Stimulated activated naive CD4-positive, alpha-beta T cell (primary cell): ENCODE results near the gene GGT1.
"Not testable (repeated sequence)": the region's sequence is repeated elsewhere in the genome, so short reads cannot be mapped to it uniquely, and the experiment has no call there.

ENCODE experiments used
- DNase-seq, 6 experiments: peaks; one replicate each; lab custom pipeline; 2025; lab: John Stamatoyannopoulos, UW

GGT1 gene

GRCh38 chr22:24602847-24603769 lies at the start of gene GGT1:
TSS of gene GGT1 (plus strand) at chr22:24603193. CDS start at chr22:24611082, 7,889 bp downstream.
- DNase-seq, result not testable (repeated sequence)

- peak in 1 of 6 experiments; percentile 26 for DNase-seq
Observed at GRCh38 chr22:24553597-24554312, 49.2 kb upstream of the GGT1 start.

GRCh38 chr22:24554313-24555164 lies 48.5 kb upstream of the GGT1 start, which contains the start of gene GUCD1:
TSS of gene GUCD1 (minus strand) at chr22:24555138. CDS start at chr22:24554991, 147 bp downstream.
- peak in 3 of 6 experiments; percentile 15 to 35 (median 31) for DNase-seq

- DNase-seq, result peak; percentile 97 to 100 (median 99)
Observed at GRCh38 chr22:24555165-24556039, 47.6 kb upstream of the GGT1 start, which contains the start of gene SNRPD3. TSS of gene SNRPD3 (plus strand) at chr22:24555999. CDS start at chr22:24557675, 1,676 bp downstream.

- no peak for DNase-seq
Observed at GRCh38 chr22:24559471-24559870, 43.5 kb upstream of the GGT1 start.

GRCh38 chr22:24563246-24563645 lies 39.7 kb upstream of the GGT1 start:
- no peak for DNase-seq

GRCh38 chr22:24564376-24565058 lies 38.5 kb upstream of the GGT1 start:
- no peak for DNase-seq

GRCh38 chr22:24565077-24565476 lies 37.9 kb upstream of the GGT1 start:
- no peak for DNase-seq

- no peak for DNase-seq
Observed at GRCh38 chr22:24566899-24567511, 36.0 kb upstream of the GGT1 start.

- no peak for DNase-seq
Observed at GRCh38 chr22:24567668-24568067, 35.3 kb upstream of the GGT1 start.

- DNase-seq, result no peak
Observed at GRCh38 chr22:24571266-24571665, 31.7 kb upstream of the GGT1 start.

- no peak for DNase-seq
Observed at GRCh38 chr22:24576778-24577177, 26.2 kb upstream of the GGT1 start.

GRCh38 chr22:24578355-24579257 lies 24.4 kb upstream of the GGT1 start:
- DNase-seq, result no peak

GRCh38 chr22:24579258-24579601 lies 23.8 kb upstream of the GGT1 start:
- DNase-seq, result no peak

GRCh38 chr22:24580276-24580675 lies 22.7 kb upstream of the GGT1 start:
- DNase-seq, result no peak

- DNase-seq, result no peak
Observed at GRCh38 chr22:24582056-24582814, 20.8 kb upstream of the GGT1 start.

- no peak for DNase-seq
Observed at GRCh38 chr22:24583221-24584165, 19.5 kb upstream of the GGT1 start.
